GM18951 (cell line): ENCODE data around the gene MSANTD1.

ENCODE experiments used
- POLR2A ChIP-seq: IDR thresholded peaks from 4 replicates; pipeline ENCODE4 v1.6.1; 2011; ENCODE audit warnings: mild to moderate bottlenecking; ENCODE audit not compliant: insufficient read length, insufficient read depth; ENCODE audit errors: extremely low read depth
- in situ Hi-C: fragments of 300-500 bp; cut with MboI; formaldehyde crosslinking; loops from one replicate; pipeline ENCODE4 v1.12.0; 2022; ENCODE audit warnings: low sequenced_read_pairs, mixed read lengths, inconsistent platforms; ENCODE audit not compliant: unreplicated experiment

Gene MSANTD1

GRCh38 chr4:3221184-3221494 lies 27.8 kb upstream of the MSANTD1 start:
- in situ Hi-C loops: no loop called here
- TF ChIP-seq POLR2A: no peak

DNA sequence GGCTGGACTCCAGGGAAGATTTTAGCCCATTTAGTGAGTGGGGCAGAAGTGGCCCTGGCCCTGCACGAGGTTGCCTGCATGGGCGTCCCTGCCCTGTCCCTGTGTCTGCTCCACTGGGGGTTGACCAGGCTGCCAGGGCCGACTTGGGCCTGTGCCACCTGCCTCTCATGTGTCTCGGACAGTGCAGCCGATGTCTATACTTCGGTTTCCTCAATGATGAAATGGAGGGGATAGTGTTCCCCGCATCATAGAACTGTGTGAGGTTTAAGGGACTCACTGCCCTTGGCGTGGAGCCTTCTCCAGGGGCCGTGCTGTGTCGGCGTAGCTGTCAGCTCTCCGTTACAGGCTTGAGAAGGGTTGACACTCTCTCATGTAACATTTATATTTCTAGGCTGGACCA lies 27.0 kb upstream of the MSANTD1 start:
- no peak for TF ChIP-seq POLR2A
- in situ Hi-C loops: no loop called here

DNA sequence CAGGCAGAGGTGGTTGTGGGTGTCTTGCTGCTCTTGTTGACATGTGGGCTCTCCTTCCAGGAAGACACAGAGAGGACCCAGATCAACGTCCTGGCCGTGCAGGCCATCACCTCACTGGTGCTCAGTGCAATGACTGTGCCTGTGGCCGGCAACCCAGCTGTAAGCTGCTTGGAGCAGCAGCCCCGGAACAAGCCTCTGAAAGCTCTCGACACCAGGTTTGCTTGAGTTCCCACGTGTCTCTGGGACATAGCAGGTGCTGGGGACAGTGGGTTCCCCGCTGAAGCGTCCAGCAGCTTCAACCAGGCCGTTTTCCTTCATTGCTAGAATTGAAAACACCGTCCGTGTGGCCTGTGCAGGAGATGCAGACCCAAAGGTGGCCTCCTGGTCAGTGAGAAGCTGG lies 25.6 kb upstream of the MSANTD1 start:
- in situ Hi-C loops: no loop called here
- TF ChIP-seq POLR2A: no peak

GRCh38 chr4:3223956-3224748 lies 24.8 kb upstream of the MSANTD1 start:
- no peak for TF ChIP-seq POLR2A
- in situ Hi-C loops: no loop called here

DNA sequence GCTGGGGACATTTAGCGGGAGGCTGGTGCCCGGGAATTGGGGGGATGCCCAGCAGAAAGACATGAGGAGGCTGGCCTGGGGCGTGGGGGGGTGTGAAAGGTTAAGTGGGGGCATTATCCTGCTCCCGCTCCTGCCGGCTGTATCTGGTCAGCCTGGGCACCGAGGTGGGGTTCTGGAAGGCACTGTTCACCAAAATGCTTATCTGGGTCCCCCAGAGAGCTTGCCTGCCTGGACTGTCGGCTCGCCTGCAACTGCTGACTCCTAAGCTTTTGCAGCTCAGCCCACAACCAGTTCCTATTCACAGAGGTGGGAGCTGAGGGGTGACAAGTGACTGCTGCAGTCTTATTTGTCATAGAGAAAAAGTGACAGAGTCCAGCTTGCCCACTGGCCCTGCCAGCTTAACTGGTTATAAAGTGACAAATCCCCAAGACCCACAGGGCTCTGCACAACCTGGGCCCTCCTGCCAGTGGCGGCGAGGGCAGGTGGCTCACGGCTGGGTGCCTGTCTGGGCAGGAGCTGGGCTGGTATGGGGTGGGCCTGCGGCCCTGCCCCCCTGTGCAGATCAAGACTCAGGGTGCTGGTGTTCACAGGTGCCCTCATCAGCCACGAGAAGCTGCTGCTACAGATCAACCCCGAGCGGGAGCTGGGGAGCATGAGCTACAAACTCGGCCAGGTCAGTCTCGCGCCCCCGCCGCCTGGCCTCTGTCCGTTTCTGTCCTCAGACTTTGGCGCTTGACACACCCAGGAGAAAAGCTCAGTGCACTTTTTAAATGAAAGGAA lies 23.7 kb upstream of the MSANTD1 start:
- in situ Hi-C loops: no loop called here
- no peak for TF ChIP-seq POLR2A

GRCh38 chr4:3225936-3226335 lies 23.0 kb upstream of the MSANTD1 start:
- no peak for TF ChIP-seq POLR2A
- in situ Hi-C loops: no loop called here

- in situ Hi-C loops: no loop called here
Observed at GRCh38 chr4:3226467-3226866, 22.5 kb upstream of the MSANTD1 start.

DNA sequence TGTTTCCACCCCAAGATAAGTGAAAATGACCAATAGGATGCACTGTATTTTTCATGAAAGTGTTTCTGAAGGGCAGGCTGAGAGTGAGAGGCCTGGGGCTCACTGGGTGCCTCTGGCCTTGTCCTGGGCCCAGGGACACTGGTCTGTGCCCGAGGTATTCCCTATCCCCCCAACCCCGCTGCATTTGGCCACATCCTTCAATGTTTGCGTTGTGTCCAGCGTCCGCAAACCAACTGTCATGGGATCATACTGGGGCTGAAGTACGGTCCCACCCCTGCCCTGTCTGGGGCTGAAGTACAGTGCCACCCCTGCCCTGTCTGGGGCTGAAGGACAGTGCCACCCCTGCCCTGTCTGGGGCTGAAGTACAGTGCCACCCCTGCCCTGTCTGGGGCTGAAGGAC lies 22.0 kb upstream of the MSANTD1 start:
- in situ Hi-C loops: no loop called here
- TF ChIP-seq POLR2A: no peak

More at GRCh38 chr4:3226467-3226866, 22.5 kb upstream of the MSANTD1 start:
- no peak for TF ChIP-seq POLR2A

- in situ Hi-C loops: no loop called here
- TF ChIP-seq POLR2A: no peak
Observed at GRCh38 chr4:3227878-3228675, 20.9 kb upstream of the MSANTD1 start.

GRCh38 chr4:3228881-3229280 lies 20.1 kb upstream of the MSANTD1 start:
- no peak for TF ChIP-seq POLR2A
- in situ Hi-C loops: no loop called here

- in situ Hi-C loops: no loop called here
- no peak for TF ChIP-seq POLR2A
Observed at GRCh38 chr4:3229328-3229727, 19.6 kb upstream of the MSANTD1 start.

GRCh38 chr4:3229964-3230363 lies 19.0 kb upstream of the MSANTD1 start:
- no peak for TF ChIP-seq POLR2A
- in situ Hi-C loops: no loop called here

GRCh38 chr4:3231471-3231870 lies 17.5 kb upstream of the MSANTD1 start:
- TF ChIP-seq POLR2A: no peak
- in situ Hi-C loops: no loop called here
